Measurements from ENCODE around the gene TFCP2.

The TFCP2 gene

DNA sequence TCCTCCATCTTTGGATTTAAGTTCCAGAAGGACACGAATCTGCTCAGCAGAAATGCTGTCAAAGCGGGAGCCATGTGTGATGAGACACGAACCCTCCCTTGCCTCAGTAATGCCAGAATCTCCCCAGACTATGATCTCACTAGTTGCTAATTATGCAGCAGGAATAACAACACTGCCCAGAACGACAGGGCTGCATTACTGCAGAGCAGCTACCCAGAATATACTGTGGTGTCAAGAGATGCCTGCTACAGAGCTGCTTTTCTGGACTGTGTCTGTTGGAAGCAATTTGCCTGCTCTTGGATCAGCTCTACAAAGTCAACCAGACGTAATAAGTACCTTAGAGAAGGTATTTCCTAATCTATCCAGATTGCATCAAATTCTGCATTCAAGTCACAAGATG, 95.0 kb downstream of the TFCP2 start (continued):
- TF ChIP-seq, protein P1, sequence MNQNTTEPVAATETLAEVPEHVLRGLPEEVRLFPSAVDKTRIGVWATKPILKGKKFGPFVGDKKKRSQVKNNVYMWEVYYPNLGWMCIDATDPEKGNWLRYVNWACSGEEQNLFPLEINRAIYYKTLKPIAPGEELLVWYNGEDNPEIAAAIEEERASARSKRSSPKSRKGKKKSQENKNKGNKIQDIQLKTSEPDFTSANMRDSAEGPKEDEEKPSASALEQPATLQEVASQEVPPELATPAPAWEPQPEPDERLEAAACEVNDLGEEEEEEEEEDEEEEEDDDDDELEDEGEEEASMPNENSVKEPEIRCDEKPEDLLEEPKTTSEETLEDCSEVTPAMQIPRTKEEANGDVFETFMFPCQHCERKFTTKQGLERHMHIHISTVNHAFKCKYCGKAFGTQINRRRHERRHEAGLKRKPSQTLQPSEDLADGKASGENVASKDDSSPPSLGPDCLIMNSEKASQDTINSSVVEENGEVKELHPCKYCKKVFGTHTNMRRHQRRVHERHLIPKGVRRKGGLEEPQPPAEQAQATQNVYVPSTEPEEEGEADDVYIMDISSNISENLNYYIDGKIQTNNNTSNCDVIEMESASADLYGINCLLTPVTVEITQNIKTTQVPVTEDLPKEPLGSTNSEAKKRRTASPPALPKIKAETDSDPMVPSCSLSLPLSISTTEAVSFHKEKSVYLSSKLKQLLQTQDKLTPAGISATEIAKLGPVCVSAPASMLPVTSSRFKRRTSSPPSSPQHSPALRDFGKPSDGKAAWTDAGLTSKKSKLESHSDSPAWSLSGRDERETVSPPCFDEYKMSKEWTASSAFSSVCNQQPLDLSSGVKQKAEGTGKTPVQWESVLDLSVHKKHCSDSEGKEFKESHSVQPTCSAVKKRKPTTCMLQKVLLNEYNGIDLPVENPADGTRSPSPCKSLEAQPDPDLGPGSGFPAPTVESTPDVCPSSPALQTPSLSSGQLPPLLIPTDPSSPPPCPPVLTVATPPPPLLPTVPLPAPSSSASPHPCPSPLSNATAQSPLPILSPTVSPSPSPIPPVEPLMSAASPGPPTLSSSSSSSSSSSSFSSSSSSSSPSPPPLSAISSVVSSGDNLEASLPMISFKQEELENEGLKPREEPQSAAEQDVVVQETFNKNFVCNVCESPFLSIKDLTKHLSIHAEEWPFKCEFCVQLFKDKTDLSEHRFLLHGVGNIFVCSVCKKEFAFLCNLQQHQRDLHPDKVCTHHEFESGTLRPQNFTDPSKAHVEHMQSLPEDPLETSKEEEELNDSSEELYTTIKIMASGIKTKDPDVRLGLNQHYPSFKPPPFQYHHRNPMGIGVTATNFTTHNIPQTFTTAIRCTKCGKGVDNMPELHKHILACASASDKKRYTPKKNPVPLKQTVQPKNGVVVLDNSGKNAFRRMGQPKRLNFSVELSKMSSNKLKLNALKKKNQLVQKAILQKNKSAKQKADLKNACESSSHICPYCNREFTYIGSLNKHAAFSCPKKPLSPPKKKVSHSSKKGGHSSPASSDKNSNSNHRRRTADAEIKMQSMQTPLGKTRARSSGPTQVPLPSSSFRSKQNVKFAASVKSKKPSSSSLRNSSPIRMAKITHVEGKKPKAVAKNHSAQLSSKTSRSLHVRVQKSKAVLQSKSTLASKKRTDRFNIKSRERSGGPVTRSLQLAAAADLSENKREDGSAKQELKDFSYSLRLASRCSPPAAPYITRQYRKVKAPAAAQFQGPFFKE (tag by site-specific recombination; IDR thresholded peaks at IDR 0.05; ENCODE audit: borderline replicate concordance), result no peak
- TF ChIP-seq ZNF202 (tag by site-specific recombination; IDR thresholded peaks at IDR 0.05; ENCODE audit: borderline replicate concordance), result no peak
- TF ChIP-seq ZNF600 (tag by site-specific recombination; IDR thresholded peaks at IDR 0.05), result peak; percentile 87
- no peak for TF ChIP-seq ZNF473 (tag by site-specific recombination; IDR thresholded peaks at IDR 0.05)
- no peak for TF ChIP-seq OSR2 (tag by site-specific recombination; IDR thresholded peaks at IDR 0.05)
- TF ChIP-seq KLF8 (tag by site-specific recombination; IDR thresholded peaks at IDR 0.05), result no peak
- TF ChIP-seq, protein P2, sequence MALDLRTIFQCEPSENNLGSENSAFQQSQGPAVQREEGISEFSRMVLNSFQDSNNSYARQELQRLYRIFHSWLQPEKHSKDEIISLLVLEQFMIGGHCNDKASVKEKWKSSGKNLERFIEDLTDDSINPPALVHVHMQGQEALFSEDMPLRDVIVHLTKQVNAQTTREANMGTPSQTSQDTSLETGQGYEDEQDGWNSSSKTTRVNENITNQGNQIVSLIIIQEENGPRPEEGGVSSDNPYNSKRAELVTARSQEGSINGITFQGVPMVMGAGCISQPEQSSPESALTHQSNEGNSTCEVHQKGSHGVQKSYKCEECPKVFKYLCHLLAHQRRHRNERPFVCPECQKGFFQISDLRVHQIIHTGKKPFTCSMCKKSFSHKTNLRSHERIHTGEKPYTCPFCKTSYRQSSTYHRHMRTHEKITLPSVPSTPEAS (tag by site-specific recombination; IDR thresholded peaks at IDR 0.05), result no peak
- no peak for TF ChIP-seq SALL2 (tag by site-specific recombination; IDR thresholded peaks at IDR 0.05; ENCODE audit: borderline replicate concordance)
- no peak for TF ChIP-seq ZNF555 (tag by site-specific recombination; conservative IDR thresholded peaks at IDR 0.05)
- TF ChIP-seq, protein P3, sequence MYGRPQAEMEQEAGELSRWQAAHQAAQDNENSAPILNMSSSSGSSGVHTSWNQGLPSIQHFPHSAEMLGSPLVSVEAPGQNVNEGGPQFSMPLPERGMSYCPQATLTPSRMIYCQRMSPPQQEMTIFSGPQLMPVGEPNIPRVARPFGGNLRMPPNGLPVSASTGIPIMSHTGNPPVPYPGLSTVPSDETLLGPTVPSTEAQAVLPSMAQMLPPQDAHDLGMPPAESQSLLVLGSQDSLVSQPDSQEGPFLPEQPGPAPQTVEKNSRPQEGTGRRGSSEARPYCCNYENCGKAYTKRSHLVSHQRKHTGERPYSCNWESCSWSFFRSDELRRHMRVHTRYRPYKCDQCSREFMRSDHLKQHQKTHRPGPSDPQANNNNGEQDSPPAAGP (tag by site-specific recombination; IDR thresholded peaks at IDR 0.05), result no peak
- TF ChIP-seq, protein P4, sequence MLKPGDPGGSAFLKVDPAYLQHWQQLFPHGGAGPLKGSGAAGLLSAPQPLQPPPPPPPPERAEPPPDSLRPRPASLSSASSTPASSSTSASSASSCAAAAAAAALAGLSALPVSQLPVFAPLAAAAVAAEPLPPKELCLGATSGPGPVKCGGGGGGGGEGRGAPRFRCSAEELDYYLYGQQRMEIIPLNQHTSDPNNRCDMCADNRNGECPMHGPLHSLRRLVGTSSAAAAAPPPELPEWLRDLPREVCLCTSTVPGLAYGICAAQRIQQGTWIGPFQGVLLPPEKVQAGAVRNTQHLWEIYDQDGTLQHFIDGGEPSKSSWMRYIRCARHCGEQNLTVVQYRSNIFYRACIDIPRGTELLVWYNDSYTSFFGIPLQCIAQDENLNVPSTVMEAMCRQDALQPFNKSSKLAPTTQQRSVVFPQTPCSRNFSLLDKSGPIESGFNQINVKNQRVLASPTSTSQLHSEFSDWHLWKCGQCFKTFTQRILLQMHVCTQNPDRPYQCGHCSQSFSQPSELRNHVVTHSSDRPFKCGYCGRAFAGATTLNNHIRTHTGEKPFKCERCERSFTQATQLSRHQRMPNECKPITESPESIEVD (tag by site-specific recombination; IDR thresholded peaks at IDR 0.05), result no peak
- TF ChIP-seq ZNF140 (tag by site-specific recombination; IDR thresholded peaks at IDR 0.05), result no peak
- TF ChIP-seq, protein P5, sequence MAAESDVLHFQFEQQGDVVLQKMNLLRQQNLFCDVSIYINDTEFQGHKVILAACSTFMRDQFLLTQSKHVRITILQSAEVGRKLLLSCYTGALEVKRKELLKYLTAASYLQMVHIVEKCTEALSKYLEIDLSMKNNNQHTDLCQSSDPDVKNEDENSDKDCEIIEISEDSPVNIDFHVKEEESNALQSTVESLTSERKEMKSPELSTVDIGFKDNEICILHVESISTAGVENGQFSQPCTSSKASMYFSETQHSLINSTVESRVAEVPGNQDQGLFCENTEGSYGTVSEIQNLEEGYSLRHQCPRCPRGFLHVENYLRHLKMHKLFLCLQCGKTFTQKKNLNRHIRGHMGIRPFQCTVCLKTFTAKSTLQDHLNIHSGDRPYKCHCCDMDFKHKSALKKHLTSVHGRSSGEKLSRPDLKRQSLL (tag by site-specific recombination; IDR thresholded peaks at IDR 0.05), result no peak
- TF ChIP-seq, protein P6, sequence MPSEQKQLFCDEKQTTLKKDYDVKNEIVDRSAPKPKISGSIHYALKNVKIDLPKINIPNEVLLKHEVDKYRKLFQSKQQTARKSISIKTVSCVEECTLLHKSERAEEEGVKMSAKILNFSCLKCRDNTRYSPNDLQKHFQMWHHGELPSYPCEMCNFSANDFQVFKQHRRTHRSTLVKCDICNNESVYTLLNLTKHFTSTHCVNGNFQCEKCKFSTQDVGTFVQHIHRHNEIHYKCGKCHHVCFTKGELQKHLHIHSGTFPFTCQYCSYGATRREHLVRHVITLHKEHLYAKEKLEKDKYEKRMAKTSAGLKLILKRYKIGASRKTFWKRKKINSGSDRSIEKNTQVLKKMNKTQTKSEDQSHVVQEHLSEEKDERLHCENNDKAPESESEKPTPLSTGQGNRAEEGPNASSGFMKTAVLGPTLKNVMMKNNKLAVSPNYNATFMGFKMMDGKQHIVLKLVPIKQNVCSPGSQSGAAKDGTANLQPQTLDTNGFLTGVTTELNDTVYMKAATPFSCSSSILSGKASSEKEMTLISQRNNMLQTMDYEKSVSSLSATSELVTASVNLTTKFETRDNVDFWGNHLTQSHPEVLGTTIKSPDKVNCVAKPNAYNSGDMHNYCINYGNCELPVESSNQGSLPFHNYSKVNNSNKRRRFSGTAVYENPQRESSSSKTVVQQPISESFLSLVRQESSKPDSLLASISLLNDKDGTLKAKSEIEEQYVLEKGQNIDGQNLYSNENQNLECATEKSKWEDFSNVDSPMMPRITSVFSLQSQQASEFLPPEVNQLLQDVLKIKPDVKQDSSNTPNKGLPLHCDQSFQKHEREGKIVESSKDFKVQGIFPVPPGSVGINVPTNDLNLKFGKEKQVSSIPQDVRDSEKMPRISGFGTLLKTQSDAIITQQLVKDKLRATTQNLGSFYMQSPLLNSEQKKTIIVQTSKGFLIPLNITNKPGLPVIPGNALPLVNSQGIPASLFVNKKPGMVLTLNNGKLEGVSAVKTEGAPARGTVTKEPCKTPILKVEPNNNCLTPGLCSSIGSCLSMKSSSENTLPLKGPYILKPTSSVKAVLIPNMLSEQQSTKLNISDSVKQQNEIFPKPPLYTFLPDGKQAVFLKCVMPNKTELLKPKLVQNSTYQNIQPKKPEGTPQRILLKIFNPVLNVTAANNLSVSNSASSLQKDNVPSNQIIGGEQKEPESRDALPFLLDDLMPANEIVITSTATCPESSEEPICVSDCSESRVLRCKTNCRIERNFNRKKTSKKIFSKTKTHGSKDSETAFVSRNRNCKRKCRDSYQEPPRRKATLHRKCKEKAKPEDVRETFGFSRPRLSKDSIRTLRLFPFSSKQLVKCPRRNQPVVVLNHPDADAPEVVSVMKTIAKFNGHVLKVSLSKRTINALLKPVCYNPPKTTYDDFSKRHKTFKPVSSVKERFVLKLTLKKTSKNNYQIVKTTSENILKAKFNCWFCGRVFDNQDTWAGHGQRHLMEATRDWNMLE (tag by site-specific recombination; conservative IDR thresholded peaks at IDR 0.05; ENCODE audit: low read depth), result no peak
- TF ChIP-seq, protein P7, sequence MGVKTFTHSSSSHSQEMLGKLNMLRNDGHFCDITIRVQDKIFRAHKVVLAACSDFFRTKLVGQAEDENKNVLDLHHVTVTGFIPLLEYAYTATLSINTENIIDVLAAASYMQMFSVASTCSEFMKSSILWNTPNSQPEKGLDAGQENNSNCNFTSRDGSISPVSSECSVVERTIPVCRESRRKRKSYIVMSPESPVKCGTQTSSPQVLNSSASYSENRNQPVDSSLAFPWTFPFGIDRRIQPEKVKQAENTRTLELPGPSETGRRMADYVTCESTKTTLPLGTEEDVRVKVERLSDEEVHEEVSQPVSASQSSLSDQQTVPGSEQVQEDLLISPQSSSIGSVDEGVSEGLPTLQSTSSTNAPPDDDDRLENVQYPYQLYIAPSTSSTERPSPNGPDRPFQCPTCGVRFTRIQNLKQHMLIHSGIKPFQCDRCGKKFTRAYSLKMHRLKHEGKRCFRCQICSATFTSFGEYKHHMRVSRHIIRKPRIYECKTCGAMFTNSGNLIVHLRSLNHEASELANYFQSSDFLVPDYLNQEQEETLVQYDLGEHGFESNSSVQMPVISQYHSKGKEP (tag by site-specific recombination; IDR thresholded peaks at IDR 0.05), result peak; percentile 92
- TF ChIP-seq ZFP69B (tag by site-specific recombination; IDR thresholded peaks at IDR 0.05), result no peak
- TF ChIP-seq ZNF302 (tag by site-specific recombination; IDR thresholded peaks at IDR 0.05; ENCODE audit: low read depth), result no peak
- TF ChIP-seq ZNF701 (tag by site-specific recombination; IDR thresholded peaks at IDR 0.05), result no peak
- TF ChIP-seq SETDB1 (IDR thresholded peaks at IDR 0.05; ENCODE audit: insufficient read length, low read length), result no peak
